NCI-H1694 treated with DMSO at 0.1 percent for 48 hours (cell line): ENCODE results near the gene ZNF644.
"Not testable (repeated sequence)": the region's sequence is repeated elsewhere in the genome, so short reads cannot be mapped to it uniquely, and the experiment has no call there.

ENCODE experiments used
- DNase-seq: peaks from one replicate; lab custom pipeline; 2025; lab: John Stamatoyannopoulos, UW

ZNF644 gene

DNA sequence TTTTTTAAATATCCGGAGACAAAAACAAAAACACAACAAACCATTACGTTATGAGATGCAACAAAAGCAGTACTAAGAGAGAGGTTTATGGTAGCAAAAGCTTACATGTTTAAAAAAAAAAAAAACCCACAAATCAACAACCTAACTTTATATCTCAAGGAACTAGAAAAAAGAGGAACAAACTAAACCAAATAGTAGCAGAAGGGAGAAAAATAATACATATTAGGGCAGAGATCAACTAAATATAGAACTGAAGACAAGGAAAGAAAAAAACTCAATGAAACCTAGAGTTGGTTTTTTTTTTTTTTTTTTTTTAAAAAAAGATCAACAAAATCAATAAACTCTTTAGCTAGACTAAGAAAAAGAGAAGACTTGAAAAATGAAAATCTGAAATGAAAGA, 34.9 kb downstream of the ZNF644 start:
- no peak for DNase-seq

DNA sequence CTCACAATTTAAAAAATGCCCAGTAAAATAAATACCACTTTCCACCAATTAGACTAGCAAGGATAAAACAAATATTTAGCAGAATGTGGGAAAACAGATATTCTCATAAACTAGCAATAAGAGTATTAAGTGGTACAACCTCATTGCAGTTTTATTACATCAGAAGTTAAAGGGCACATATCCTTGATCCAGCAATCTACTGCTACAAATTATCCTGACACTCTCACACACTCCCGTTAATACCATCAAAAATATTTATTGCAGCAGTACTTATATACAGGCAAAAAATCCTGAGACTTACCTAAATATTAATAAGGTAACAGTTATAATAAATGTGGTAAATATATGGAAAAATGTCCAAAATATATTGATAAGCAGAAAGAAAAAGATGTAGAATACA, 44.3 kb downstream of the ZNF644 start:
- DNase-seq, result no peak

DNA sequence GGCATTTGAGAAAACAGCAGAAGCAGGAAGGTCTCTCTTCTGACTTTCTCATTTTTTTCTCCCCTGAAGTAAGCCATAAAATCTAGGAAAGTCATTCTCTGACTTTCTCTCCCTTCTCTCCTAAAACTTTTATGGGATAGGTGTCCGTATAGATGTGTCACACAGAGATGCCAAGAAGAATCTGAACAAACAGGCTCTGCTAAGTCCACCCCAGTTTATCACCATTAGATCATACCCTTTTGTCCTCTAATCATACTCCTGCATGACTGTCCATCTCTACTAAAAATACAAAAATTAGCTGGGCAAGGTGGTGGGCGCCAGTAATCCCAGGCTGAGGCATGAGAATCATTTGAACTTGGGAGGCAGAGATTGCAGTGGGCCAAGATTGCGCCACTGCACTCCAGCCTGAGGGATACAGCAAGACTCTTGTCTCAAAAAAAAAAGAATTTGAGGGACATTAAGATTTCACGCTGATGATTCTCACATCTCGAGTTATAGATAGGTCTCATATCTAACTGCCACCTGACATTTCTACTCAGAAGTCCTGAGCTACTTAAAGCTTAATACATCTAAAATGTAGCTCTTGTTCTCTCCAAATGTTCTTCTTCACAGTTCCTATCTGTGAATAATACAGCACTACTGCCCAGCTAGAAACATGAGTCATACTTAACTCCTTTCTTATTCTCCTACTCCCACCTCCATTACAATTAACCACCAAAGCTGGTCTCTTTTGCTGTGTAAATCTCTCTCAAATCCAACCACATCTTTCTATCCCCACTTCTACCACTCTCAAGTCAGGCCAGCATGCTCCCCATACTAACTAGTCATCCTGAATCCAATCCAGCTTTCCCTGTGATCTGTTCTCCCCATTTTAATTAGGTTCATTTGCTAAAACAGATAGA, 47.7 kb downstream of the ZNF644 start:
- DNase-seq, result no peak

DNA sequence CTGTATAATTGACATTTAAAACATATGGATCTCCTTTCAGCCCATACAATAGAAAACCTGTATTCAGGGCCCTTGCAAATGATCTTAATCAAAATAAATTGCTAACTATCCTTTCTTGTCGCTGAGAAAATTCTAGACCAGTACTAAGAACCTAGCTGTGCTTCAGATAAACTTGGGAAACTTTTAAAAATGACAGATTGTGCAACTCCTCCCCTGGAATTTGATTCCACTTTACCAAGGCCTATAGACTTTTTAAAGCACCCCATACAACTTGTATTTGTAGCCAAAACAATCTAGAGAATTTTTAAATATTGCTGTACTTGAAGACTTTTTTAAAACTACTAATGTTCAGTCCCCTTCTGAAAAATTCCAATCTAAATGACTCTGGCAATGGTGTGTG, 51.6 kb downstream of the ZNF644 start:
- no peak for DNase-seq

DNA sequence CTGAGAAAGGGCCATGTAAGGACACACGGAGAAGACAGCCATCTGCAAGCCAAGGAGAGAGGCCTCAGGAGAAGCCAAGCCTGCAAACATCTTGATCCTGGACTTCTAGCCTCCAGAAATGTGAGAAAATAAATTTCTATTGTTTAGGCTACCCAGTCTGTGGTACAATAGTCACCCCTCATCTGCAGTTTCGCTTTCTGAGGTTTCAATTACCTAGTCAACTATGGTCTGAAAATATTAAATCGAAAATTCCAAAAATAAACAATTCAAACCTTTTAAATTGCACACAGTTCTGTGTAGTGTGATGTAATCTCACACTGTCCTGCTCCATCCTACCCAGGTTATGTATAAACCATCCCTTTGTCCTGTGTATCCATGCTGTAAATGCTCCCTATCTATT, 52.6 kb downstream of the ZNF644 start:
- DNase-seq, result no peak

DNA sequence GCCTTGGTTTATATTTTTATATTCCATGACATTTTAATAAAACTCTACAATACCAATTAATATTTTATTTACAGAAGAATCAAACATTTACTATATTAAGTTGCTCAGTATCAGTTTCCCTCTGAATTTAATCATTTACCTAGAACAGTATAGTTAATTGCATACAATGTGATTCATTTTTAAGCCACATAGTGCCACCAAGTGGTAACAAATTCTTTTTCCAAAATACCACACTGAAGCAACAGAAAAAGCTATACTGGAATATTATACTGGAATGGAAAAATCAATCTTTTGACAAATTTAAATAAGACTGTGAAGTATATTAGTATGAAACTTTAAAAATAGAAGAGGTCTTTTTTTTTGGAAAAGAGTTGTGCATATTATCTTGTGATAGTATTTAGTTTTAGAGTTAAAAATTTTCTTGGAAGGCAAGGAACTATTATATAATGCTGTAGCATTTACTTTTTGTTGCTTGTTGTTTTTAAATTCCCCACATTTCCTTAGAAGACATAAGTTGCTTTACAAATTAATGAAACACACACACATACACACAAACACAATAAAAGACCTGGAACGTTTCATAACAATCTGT, 57.3 kb downstream of the ZNF644 start:
- peak; percentile 30 for DNase-seq

DNA sequence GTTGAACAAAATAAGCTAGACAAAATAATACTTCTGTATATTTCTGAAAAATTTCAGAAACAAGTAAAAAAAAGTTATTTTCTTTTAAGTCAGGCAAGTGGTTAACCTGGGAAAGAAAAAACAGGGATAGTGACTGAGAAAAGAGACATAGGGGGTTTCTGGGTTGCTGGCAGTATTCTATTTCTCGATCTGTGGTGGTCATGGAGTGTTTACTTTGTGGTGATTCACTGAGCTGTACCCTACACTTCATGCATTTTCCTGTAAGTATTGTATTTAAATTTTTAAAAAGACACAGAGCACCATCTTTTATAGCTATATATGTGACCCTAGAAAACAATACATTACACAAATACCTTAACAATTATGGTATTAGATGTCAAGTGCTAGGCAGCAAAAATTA, 58.2 kb downstream of the ZNF644 start:
- DNase-seq, result no peak

DNA sequence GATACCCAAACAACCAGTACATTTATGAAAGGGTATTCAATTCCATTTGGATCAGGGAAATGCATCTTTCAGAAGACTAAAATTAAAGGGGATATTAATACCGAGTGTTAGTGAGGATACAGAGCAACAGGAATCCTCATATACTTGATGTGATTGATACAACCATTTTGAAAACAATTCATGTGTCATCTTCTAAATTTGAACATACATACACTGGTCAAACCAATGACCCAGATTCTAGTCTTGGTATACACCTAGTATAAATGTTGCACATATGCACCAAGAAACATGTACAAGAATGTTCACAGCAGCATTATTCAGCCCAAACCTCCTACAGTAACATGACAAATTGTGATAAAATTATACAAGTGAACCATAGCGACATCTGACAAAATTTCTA, 58.6 kb downstream of the ZNF644 start:
- no peak for DNase-seq

DNA sequence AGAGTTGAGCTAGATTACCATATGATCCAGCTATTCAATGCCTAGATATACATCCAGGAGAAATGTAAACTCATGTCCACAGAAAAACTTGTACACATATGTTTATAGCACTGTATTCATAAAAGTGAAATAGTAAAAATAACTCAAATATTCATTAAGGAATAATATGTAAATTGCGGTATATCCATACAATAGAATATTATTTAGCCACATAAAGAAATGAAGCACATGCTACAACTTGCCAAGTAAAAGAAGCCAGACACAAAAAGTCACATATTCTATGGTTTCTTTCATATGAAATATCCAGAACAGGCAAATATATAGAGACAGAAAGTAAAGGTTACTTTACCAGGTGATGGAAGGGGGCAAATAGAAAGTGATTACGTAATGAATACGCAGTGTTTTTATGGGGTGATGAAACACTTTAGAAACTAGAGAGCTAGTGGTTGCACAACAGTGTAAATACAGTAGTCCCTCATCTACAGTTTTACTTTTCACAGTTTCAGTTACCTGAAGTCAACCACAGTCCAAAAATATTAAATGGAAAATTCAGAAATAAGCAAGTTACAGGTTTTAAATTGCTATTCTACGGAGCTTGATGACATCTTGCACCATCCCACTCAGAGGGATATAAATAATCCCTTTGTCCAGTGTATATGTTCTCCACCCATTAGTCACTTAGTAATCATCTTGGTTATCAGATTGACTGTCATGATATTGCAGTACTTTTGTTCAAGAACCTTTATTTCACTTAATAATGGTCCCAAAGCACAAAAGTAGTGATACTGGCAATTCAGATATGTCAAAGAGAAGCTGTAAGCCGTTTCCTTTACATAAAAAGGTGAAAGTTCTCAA, 62.3 kb downstream of the ZNF644 start:
- no peak for DNase-seq

DNA sequence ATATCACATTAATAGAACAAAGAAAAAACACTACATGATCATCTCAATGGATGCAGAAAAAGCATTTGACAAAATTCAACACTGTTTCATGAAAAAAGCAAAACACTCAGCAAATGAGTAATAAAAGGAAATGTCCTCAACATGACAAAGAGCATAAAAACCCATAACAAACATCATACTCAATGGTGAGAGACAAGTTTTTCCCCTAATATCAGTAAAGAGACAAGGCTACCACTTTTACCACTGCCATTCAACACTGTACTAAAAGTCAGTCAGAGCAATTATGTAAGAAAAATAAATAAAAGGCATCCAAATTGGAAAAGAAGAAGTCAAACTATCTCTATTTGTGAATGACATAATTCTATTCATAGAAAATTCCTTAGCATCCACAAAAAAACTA, 64.3 kb downstream of the ZNF644 start:
- DNase-seq, result no peak

DNA sequence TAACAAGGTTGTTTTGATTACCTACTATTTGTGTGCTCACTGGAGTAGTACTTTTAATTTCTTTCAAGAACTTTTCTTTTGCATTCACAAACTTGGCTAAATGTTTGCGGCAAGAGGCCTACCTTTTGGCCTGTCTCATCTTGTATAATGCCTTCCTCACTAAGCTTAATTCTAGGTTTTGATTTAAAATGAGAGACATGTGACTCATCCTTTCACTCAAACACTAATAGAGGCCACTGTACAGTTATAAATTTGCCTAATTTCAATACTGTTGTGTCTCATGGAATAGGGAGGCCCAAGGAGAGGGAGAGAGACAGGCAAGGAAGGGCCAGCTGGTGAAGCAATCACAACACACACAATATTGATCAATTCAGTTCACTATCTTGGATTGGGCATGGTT, 66.1 kb downstream of the ZNF644 start:
- DNase-seq, result no peak

DNA sequence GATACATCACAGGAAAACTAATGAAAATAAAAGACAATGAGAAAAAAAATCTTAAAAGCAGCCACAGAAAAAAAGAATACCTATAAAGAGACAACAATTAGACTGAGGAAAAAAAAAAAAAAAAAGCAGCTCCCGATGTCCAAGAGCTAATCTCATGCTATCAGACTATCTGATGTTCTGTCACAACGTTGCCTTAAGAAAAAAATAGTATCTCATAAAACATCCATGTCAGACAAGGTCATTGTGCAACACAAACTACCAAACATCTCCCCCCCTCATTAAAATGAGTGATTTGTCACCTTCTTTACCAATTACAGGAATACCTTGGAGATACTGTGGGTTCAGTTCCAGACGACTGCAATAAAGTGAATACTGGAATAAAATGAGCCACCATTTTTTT, 68.9 kb downstream of the ZNF644 start:
- no peak for DNase-seq

DNA sequence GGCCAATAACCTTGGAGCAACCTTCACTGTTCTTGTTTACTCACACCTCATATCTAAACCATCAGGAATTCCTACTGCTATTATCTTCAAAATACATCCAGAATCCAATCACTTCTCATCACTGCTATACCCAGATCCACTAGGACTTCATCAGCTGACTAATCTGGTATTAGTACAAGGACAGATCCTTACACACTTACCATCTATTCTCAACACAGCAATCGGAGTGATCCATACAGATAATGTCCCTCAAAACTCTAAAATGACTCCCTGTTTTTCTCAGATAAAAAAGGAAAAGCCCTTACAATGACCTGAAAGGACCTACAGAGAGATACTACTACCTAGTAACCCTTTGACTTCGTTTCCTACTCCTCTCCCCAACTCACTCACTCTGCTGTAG, 70.8 kb downstream of the ZNF644 start:
- no peak for DNase-seq

DNA sequence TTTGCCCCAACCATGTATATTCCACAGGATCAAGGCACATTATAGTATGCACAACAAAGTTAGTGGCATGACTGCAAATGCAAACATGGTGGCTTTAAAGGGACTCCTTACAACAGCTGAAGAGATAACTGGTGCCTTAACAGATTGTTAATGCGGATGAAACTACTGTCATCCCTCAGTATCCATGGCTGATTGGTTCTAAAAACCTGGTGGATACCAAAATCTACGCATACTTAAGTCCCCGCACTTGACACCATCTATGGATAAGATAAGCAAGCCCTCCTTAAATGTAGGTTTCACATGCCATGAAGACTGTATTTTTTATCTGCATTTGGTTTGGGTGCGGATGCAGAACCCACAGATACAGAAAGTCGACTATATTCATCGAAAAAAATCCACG, 73.5 kb downstream of the ZNF644 start:
- no peak for DNase-seq

DNA sequence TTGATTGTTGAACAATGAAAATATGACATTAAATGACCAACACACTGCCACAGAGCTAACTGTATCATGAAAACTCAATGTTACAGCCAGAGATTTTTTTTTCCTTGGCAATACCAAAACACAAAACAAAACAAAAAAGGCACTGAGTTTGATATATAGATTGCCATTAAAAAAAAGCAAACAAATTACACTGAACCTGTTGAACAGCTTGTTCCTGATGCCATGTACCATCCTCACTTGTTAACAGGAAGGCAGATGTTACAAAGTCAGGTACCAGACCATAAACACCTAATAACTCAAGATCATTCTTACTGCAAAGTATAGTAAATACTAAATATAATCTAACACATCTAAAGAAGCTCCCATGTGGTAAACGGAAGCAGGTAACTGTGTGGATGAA, 75.2 kb downstream of the ZNF644 start:
- DNase-seq, result no peak

DNA sequence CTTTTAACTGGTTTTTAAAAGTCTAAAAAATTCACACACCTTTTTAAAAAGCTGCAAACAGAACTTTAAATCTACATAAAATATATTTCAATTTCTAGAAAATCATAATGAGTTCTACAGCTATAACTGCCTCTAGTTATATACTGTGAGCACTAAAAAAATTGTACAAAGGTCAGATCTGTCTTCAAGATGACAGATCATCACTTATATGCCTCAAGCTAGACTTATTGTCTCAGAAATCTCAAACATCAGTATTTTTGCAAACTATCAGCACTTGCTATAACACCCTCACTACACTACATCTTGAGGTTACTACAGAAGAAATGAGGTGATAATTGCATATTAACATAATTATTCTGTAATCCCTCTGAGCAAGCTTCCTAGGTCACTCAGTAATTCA, 76.5 kb downstream of the ZNF644 start:
- DNase-seq, result no peak

DNA sequence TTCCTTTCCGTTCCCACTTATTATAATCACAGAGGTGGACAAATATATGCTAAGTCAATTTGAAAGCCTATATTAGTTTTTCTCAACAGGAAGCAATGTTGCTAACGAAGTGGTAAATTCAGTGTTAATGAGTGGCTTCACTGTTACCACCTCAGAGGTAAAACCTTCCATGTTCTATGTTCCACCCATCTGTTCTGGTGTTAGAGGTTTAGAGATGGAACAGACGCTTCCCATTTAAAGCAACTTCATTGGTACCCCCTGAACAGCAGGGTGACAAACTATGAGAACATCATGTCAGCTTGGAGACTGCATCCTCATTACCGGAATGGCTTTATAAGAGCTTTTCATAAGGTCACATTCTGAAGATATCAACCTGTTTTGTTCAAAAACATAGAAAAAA, 77.9 kb downstream of the ZNF644 start:
- DNase-seq, result no peak

DNA sequence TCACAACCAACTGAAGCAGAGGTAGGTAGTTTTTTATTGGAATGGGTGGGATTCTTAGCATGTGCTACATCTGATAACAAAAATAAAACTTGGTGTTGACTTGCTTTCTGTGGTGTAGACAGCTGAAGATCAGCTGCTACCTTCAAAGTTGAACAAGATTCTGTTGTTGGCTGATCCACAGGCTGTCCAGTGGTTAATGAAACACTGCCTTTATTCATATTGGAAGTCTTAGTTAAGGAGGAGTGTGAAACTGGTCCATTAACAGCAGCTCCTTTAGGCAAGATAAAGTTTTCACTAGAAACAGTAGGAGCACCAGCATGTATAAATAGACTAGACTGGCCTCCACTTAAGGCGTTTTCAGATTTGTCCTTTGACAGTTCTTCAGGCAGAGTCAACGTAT, 81.1 kb downstream of the ZNF644 start:
- DNase-seq, result no peak

DNA sequence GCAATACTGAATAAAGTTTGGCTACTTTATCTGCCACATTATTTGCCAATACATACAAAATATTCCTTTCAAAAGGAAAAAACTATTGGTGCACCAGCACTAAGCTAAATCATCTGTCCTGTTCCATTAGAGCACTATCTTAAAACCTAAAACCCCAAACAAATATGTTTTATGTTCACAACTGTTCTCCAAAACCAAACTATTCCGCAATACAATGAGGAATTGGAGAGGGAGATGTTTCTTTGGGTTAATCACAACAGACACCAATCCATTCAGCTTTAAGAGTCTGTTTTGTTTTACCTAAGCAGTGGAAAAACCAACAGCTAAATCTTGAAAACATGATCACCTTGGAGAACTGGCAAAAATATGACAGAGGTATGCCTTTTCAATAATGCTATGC, 85.1 kb downstream of the ZNF644 start:
- DNase-seq, result no peak

DNA sequence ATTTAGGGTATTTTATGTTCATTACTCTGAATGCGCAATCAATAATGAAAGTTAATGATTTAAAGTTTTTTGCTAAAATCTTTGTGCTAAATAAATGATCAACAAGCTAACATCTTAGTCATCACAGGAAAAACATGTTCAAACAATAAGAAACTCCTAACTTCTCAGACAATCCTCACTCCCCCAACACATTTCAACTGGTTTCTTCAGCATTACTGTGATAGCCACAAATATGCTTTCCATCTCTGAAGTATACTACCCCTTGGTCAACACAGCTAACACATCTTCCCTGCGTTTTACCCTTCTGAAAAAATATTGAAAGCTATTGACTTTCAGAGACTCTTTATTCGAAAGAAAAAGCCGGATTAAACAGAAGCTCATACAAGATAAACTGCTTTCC, 85.8 kb downstream of the ZNF644 start:
- DNase-seq, result no peak

DNA sequence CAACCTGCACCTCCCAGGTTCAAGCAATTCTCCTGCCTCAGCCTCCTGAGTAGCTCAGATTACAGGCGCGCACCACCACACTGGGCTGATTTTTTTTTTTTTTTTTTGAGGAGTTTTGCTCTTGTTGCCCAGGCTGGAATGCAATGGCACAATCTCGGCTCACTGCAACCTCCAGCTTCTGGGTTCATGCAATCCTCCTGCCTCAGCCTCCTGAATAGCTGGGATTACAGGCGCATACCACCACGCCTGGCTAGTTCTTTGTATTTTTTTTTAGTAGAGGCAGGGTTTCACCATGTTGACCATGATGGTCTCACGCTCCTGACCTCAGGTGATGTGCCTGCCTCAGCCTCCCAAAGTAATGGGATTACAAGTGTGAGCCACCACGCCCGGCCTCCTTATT, 93.6 kb downstream of the ZNF644 start:
- DNase-seq, result not testable (repeated sequence)

DNA sequence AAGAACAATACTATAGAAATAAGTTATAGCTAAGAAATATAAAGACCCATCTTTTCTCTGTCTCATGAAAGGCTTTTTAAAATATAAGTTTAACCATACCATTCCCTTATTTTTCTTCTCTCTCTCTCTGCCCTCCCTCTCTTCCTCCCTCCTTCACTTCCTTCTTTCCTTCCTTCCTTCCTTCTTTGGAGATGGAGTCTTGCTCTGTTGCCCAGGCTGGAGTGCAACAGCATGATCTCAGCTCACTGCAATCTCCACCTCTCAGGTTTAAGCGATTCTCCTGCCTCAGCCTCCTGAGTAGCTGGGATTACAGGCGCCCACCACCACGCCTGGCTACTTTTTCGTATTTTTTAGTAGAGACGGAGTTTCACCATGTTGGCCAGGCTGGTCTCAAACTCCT, 94.2 kb downstream of the ZNF644 start:
- DNase-seq, result not testable (repeated sequence)

DNA sequence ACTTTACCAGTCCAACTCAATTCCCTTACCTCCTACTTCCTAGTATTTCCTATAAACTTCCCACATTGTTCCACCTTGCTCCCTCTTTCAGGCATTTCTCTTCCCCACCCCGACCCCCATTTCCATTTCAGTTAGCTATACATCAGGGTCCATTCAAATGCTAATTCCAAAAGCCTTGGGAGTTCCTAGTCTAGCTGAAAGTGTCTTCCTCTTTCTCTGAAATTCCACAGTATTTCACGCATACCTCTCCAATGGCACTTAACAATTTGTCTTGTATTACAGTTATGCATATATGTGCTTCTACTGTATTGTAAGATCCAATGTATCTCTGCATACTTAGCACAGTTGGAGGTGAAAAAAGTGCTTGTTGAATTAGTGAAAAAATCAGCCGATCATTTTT, 94.9 kb downstream of the ZNF644 start:
- DNase-seq, result no peak
